Measurements from ENCODE around the gene RPS2.

DNA sequence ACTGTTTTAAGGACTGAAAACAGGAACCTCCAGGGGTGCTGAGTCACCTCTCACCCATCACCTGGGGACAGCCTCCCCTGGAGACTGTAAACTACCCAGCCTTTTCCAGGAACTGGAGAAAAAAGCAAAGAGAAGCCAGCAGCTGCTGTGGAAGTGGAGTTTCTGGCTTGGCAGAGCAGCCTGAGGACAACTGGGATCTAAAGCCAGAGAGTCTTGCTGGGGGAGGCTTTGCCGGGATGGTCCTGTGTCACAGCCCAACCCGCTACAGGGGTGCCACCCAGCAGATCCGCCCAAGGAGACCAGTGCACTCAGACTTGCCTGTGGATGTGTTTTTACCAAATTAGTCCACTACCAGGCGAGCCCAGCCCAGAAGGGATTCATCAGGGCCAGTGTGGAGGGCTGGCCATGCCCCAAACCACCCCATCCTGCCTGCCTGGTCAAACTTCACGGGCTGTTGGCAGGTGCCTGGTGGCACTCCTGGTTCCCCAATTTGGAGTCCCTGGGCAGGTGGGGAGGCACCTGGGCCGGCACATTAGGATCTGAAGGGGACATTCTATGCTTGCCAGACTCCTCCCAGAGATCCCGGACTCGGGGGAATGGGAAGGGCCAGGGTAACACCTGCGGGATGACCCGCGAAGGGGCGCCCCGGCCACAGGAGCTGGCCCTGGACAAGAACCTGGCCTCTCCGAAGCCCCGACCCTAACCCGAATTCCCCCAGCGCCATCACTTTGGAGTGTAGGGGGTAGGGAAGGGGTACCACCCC lies 22.4 kb downstream of the RPS2 start:
- TF ChIP-seq, protein P1, sequence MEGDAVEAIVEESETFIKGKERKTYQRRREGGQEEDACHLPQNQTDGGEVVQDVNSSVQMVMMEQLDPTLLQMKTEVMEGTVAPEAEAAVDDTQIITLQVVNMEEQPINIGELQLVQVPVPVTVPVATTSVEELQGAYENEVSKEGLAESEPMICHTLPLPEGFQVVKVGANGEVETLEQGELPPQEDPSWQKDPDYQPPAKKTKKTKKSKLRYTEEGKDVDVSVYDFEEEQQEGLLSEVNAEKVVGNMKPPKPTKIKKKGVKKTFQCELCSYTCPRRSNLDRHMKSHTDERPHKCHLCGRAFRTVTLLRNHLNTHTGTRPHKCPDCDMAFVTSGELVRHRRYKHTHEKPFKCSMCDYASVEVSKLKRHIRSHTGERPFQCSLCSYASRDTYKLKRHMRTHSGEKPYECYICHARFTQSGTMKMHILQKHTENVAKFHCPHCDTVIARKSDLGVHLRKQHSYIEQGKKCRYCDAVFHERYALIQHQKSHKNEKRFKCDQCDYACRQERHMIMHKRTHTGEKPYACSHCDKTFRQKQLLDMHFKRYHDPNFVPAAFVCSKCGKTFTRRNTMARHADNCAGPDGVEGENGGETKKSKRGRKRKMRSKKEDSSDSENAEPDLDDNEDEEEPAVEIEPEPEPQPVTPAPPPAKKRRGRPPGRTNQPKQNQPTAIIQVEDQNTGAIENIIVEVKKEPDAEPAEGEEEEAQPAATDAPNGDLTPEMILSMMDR (IDR thresholded peaks at IDR 0.05): no peak
- no peak for TF ChIP-seq POLR2A (IDR thresholded peaks at IDR 0.05)

Measured in uterus (tissue), 2 donors.